ENCODE results near the gene VAPA. TPM values are rescaled to one million over a fixed set of nuclear protein-coding genes. Genes with fewer than 3 reads are reported as not detected.
"Not testable (repeated sequence)": the region's sequence is repeated elsewhere in the genome, so short reads cannot be mapped to it uniquely, and the experiment has no call there.

The VAPA gene
- polyA plus RNA-seq, 3 donors: 106 to 393 (median 334) TPM

DNA sequence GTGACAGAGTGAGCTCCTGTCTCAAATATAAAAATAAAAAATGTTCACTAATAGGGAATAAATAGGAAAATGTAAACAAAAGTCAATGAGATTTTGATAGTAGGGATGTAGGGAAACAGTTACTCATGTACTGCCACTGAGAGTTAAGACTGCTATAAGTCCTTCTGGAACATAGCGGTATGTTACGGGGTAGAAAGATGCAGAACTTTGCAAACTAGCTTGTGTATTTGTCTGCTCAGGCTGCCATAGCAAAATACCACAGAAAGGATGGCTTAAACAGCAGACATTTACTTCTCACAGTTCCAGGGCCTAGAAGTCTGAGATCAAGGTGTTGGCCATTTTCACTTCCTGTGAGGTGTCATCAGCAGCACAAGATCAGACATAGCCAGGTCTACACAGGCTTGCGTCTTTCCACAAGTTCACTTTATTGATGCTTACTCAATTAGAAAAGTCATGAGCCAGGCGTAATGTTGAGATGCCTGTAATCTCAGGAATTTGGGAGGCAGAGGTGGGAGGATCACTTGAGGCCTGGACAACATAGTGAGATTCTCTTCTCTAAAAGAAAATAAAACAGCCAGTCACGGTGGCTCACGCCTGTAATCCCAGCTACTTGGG, 19.3 kb upstream of the VAPA start:
- TF ChIP-seq, protein P1, sequence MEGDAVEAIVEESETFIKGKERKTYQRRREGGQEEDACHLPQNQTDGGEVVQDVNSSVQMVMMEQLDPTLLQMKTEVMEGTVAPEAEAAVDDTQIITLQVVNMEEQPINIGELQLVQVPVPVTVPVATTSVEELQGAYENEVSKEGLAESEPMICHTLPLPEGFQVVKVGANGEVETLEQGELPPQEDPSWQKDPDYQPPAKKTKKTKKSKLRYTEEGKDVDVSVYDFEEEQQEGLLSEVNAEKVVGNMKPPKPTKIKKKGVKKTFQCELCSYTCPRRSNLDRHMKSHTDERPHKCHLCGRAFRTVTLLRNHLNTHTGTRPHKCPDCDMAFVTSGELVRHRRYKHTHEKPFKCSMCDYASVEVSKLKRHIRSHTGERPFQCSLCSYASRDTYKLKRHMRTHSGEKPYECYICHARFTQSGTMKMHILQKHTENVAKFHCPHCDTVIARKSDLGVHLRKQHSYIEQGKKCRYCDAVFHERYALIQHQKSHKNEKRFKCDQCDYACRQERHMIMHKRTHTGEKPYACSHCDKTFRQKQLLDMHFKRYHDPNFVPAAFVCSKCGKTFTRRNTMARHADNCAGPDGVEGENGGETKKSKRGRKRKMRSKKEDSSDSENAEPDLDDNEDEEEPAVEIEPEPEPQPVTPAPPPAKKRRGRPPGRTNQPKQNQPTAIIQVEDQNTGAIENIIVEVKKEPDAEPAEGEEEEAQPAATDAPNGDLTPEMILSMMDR (IDR thresholded peaks at IDR 0.05): no peak
- H3K27me3 ChIP-seq (ENCODE audit: control insufficient read depth in 2 of 2, insufficient read depth in 2 of 2, low read length in 2 of 2): no peaks in the 10 kb centered on the region
- no peaks in the 10 kb centered on the region for H3K79me2 ChIP-seq (ENCODE audit: insufficient read depth, low read length)
- H3K4me2 ChIP-seq (replicated peaks; ENCODE audit: extremely low read depth, low read length, poor library complexity, severe bottlenecking): no peak overlapping the region
- no peak overlapping the region for H3K27ac ChIP-seq (ENCODE audit: low read depth in 1 of 2, low read length in 2 of 2)
- WGBS (ENCODE audit: insufficient coverage): 100% methylated on average over 2 of the region's 6 CpGs
- Mint-ChIP-seq H3K27me3 (ENCODE audit: low read depth in 3 of 3) (peaks cover 0 to 2% (median 2%) of the 10 kb centered on the region in 3 donors), H3K4me3 (no peak overlapping the region), H3K9me3 (peaks cover 0 to 2% (median 0%) of the 10 kb centered on the region in 7 donors), H3K27ac (no peak overlapping the region), H3K4me1 (no peaks in the 10 kb centered on the region), H3K36me3 (no peaks in the 10 kb centered on the region)
- H3K36me3 ChIP-seq (replicated peaks in 1 of 2; ENCODE audit: control insufficient read depth in 1 of 2, insufficient read depth in 2 of 2, low read length in 2 of 2): no peaks in the 10 kb centered on the region
- H3K4me1 ChIP-seq (ENCODE audit: control insufficient read depth in 1 of 2, insufficient read depth in 2 of 2, low read length in 2 of 2): no peaks in the 10 kb centered on the region
- H2AFZ ChIP-seq (ENCODE audit: insufficient read depth, low read depth, low read length, poor library complexity, severe bottlenecking): no peak overlapping the region
- no peak overlapping the region for H3K9ac ChIP-seq (ENCODE audit: insufficient read depth, low read length, poor library complexity, severe bottlenecking)
- H3K9me3 ChIP-seq (replicated peaks in 1 of 2; ENCODE audit: control insufficient read depth in 1 of 2, insufficient read depth in 1 of 2, low read length in 2 of 2): no peaks in the 10 kb centered on the region
- intact Hi-C loops (cut with micrococcal nuclease): no loop called here
- no peaks in the 10 kb centered on the region for H4K20me1 ChIP-seq (ENCODE audit: insufficient read depth, low read length)
- DNase-seq: no peak
- H3K4me3 ChIP-seq (replicated peaks in 1 of 3; ENCODE audit: low read depth in 2 of 3, low read length in 3 of 3): no peak overlapping the region

DNA sequence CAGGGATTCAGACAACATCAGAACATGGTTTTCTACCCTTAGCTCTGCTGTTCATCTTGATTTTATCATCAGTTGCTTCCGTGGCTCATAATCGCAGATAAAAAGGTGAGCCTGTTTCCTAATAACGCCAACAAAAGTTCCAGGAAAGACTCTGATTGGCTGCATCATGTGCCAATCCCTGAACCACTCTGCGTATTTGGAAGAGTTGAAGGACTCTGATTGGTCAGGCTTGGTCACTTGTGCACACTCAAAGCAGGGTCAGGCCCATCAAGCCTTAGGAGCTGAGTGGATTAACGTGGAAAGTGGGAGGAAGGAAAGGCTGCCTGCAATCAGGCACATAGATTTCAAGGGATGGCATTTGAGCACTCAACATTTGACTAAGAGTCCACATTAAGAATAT, 16.7 kb upstream of the VAPA start:
- H3K36me3 ChIP-seq (replicated peaks in 1 of 2; ENCODE audit: control insufficient read depth in 1 of 2, insufficient read depth in 2 of 2, low read length in 2 of 2): no peaks in the 10 kb centered on the region
- intact Hi-C loops (cut with micrococcal nuclease): no loop called here
- no peaks in the 10 kb centered on the region for H3K4me1 ChIP-seq (ENCODE audit: control insufficient read depth in 1 of 2, insufficient read depth in 2 of 2, low read length in 2 of 2)
- no peak overlapping the region for H3K4me2 ChIP-seq (replicated peaks; ENCODE audit: extremely low read depth, low read length, poor library complexity, severe bottlenecking)
- no peak overlapping the region for H3K4me3 Mint-ChIP-seq
- no peaks in the 10 kb centered on the region for H3K4me1 Mint-ChIP-seq
- H3K9me3 ChIP-seq (replicated peaks in 1 of 2; ENCODE audit: control insufficient read depth in 1 of 2, insufficient read depth in 1 of 2, low read length in 2 of 2): no peaks in the 10 kb centered on the region
- no peak overlapping the region for H2AFZ ChIP-seq (ENCODE audit: insufficient read depth, low read depth, low read length, poor library complexity, severe bottlenecking)
- no peak overlapping the region for H3K27ac Mint-ChIP-seq
- no peak overlapping the region for H3K27ac ChIP-seq (ENCODE audit: low read depth in 1 of 2, low read length in 2 of 2)
- H4K20me1 ChIP-seq (ENCODE audit: insufficient read depth, low read length): no peaks in the 10 kb centered on the region
- no peak for DNase-seq
- no peak overlapping the region for H3K4me3 ChIP-seq (replicated peaks in 1 of 3; ENCODE audit: low read depth in 2 of 3, low read length in 3 of 3)
- 96% methylated on average over 5 of the region's 5 CpGs for WGBS (ENCODE audit: insufficient coverage)
- H3K27me3 ChIP-seq (ENCODE audit: control insufficient read depth in 2 of 2, insufficient read depth in 2 of 2, low read length in 2 of 2): no peaks in the 10 kb centered on the region
- H3K27me3 Mint-ChIP-seq (ENCODE audit: low read depth in 3 of 3): peaks cover 0 to 4% (median 2%) of the 10 kb centered on the region in 3 donors
- TF ChIP-seq, protein P1 (IDR thresholded peaks at IDR 0.05): no peak
- H3K9me3 Mint-ChIP-seq: peaks cover 0 to 2% (median 0%) of the 10 kb centered on the region in 7 donors
- no peaks in the 10 kb centered on the region for H3K36me3 Mint-ChIP-seq
- no peak overlapping the region for H3K9ac ChIP-seq (ENCODE audit: insufficient read depth, low read length, poor library complexity, severe bottlenecking)
- H3K79me2 ChIP-seq (ENCODE audit: insufficient read depth, low read length): no peaks in the 10 kb centered on the region

DNA sequence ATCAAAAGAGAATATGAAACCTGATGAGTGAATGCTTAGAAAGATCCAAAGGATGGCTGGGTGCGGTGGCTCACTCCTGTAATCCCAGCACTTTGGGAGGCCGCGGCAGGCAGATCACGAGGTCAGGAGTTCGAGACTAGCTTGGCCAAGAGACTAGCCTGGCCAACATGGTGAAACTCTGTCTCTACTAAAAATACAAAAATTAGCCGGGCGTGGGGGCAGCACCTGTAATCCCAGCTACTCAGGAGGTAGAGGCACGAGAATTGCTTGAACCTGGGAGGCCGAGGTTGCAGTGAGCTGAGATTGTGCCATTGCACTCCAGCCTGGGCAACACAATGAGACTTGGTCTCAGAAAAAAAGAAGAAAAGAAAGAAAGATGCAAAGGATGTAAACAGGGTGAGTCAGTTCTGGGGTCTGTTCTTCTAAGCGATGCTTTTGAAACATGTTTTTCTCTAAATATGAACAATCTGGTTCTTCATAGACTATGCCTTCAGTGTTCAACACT, 16.0 kb upstream of the VAPA start:
- H3K4me3 Mint-ChIP-seq; H3K4me2 ChIP-seq (replicated peaks; ENCODE audit: extremely low read depth, low read length, poor library complexity, severe bottlenecking); H3K9me3 Mint-ChIP-seq; H3K4me3 ChIP-seq (replicated peaks in 1 of 3; ENCODE audit: low read depth in 2 of 3, low read length in 3 of 3); H3K79me2 ChIP-seq (ENCODE audit: insufficient read depth, low read length); H3K27ac Mint-ChIP-seq; H3K4me1 ChIP-seq (ENCODE audit: control insufficient read depth in 1 of 2, insufficient read depth in 2 of 2, low read length in 2 of 2); H3K9ac ChIP-seq (ENCODE audit: insufficient read depth, low read length, poor library complexity, severe bottlenecking); H3K27ac ChIP-seq (ENCODE audit: low read depth in 1 of 2, low read length in 2 of 2); H3K9me3 ChIP-seq (replicated peaks in 1 of 2; ENCODE audit: control insufficient read depth in 1 of 2, insufficient read depth in 1 of 2, low read length in 2 of 2); H3K27me3 Mint-ChIP-seq (ENCODE audit: low read depth in 3 of 3); H3K27me3 ChIP-seq (ENCODE audit: control insufficient read depth in 2 of 2, insufficient read depth in 2 of 2, low read length in 2 of 2); H4K20me1 ChIP-seq (ENCODE audit: insufficient read depth, low read length); DNase-seq; intact Hi-C loops (cut with micrococcal nuclease); H2AFZ ChIP-seq (ENCODE audit: insufficient read depth, low read depth, low read length, poor library complexity, severe bottlenecking); H3K4me1 Mint-ChIP-seq; H3K36me3 ChIP-seq (replicated peaks in 1 of 2; ENCODE audit: control insufficient read depth in 1 of 2, insufficient read depth in 2 of 2, low read length in 2 of 2); H3K36me3 Mint-ChIP-seq: not testable (repeated sequence)
- WGBS (ENCODE audit: insufficient coverage): 98% methylated on average over 7 of the region's 10 CpGs

Data from CD14-positive monocyte (primary cell).